HG02759 (cell line): ENCODE data around the gene ATP2B2.

Experiments used
- ATAC-seq: cut with Tn5 transposase; IDR thresholded peaks from one replicate; pipeline ENCODE4 v1.9.1; 2021; ENCODE audit warnings: mild to moderate bottlenecking, moderate library complexity; ENCODE audit not compliant: unreplicated experiment

Gene ATP2B2

GRCh38 chr3:10530241-10530640 lies 24.9 kb upstream of the ATP2B2 start:
- ATAC-seq = no peak

- ATAC-seq = no peak
These were observed 24.4 kb upstream of the ATP2B2 start for GRCh38 chr3:10529809-10530208.

- ATAC-seq = no peak
These were observed 22.7 kb upstream of the ATP2B2 start for GRCh38 chr3:10528046-10528445.

GRCh38 chr3:10527295-10528001 lies 22.1 kb upstream of the ATP2B2 start:
- ATAC-seq = no peak

- no peak for ATAC-seq
These were observed 21.0 kb upstream of the ATP2B2 start for GRCh38 chr3:10526366-10526765.

GRCh38 chr3:10524799-10525301 lies 19.5 kb upstream of the ATP2B2 start:
- no peak for ATAC-seq

GRCh38 chr3:10524270-10524669 lies 18.9 kb upstream of the ATP2B2 start:
- no peak for ATAC-seq

- no peak for ATAC-seq
These were observed 18.2 kb upstream of the ATP2B2 start for GRCh38 chr3:10523561-10523960.

GRCh38 chr3:10522646-10523303 lies 17.4 kb upstream of the ATP2B2 start:
- ATAC-seq = no peak

- ATAC-seq = no peak
These were observed 16.5 kb upstream of the ATP2B2 start for GRCh38 chr3:10521772-10522441.

- ATAC-seq = no peak
These were observed 14.7 kb upstream of the ATP2B2 start for GRCh38 chr3:10520072-10520471.

- ATAC-seq = no peak
These were observed 13.8 kb upstream of the ATP2B2 start for GRCh38 chr3:10519236-10519635.

- ATAC-seq = no peak
These were observed 13.2 kb upstream of the ATP2B2 start for GRCh38 chr3:10518506-10519150.

- ATAC-seq = no peak
These were observed 12.2 kb upstream of the ATP2B2 start for GRCh38 chr3:10517627-10518026.

GRCh38 chr3:10516544-10517452 lies 11.4 kb upstream of the ATP2B2 start:
- no peak for ATAC-seq

- no peak for ATAC-seq
These were observed 10.6 kb upstream of the ATP2B2 start for GRCh38 chr3:10515884-10516495.

GRCh38 chr3:10515396-10515795 lies 10.0 kb upstream of the ATP2B2 start:
- ATAC-seq = no peak

GRCh38 chr3:10514407-10515069 lies 9.2 kb upstream of the ATP2B2 start:
- ATAC-seq = no peak

GRCh38 chr3:10513306-10513705 lies 7.9 kb upstream of the ATP2B2 start:
- ATAC-seq = no peak
